ENCODE data around the gene TYW1B. TPM values are rescaled to one million over a fixed set of nuclear protein-coding genes. Genes with fewer than 3 reads are reported as not detected.
"Not testable (repeated sequence)": the region's sequence is repeated elsewhere in the genome, so short reads cannot be mapped to it uniquely, and the experiment has no call there.

TYW1B gene, protein sequence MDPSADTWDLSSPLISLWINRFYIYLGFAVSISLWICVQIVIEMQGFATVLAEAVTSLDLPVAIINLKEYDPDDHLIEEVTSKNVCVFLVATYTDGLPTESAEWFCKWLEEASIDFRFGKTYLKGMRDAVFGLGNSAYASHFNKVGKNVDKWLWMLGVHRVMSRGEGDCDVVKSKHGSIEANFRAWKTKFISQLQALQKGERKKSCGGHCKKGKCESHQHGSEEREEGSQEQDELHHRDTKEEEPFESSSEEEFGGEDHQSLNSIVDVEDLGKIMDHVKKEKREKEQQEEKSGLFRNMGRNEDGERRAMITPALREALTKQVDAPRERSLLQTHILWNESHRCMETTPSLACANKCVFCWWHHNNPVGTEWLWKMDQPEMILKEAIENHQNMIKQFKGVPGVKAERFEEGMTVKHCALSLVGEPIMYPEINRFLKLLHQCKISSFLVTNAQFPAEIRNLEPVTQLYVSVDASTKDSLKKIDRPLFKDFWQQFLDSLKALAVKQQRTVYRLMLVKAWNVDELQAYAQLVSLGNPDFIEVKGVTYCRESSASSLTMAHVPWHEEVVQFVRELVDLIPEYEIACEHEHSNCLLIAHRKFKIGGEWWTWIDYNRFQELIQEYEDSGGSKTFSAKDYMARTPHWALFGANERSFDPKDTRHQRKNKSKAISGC
- total RNA-seq = 1 to 10 TPM; 2.0 to 2.9 TPM

DNA sequence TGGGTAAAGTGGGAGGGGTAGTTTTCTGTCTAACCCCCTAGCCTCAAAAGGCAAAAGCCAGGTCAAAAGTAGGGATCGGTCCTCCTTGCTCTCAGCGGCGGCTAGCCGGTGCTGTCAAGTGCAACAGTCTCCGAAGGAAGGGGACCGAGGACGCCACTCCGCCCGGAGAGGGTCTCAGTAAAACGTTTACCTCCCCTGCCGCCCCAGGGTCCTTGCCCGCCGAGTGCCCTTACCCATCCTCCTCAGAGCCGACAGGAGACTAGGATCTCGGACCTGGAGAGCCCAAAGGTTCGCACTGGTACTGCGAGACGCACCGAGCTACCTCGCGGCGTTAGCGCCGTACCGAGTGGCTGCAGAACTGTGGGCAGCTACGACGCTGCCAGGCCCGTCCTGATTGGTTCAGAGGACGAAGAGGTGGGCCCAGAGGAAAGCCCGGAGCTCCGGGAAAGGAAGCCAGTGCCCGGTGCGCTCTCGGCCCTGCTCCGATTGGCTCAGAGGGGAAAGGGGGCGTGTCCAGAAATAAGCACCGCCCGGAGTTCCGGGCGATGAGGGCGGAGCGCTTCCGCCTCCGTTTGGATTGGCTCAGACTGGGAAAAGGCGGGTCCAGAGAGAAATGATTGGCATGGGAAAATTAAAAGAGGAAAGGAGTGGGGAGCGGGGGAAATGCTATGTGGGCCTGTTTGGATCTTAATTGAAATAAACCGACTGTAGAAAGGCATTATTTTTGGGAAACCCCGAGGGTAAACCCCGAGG, at the start of gene TYW1B:
Gene TYW1B (minus strand): TSS at position 362 of the 753 bp plus-strand sequence. CDS start 125 bp downstream, at position 237.
- H3K36me3 Mint-ChIP-seq (ENCODE audit: low read depth) = peaks cover 34% of the 10 kb centered on the region
- peak; percentile 94 for ATAC-seq (replicated peaks)
- not testable (repeated sequence) for H3K27me3 Mint-ChIP-seq, H3K9me3 Mint-ChIP-seq, H3K4me1 Mint-ChIP-seq
- peak within 1 kb of the TSS; percentile 87 for H3K4me3 Mint-ChIP-seq
- H3K27ac Mint-ChIP-seq = peak within 1 kb of the TSS; percentile 87

DNA sequence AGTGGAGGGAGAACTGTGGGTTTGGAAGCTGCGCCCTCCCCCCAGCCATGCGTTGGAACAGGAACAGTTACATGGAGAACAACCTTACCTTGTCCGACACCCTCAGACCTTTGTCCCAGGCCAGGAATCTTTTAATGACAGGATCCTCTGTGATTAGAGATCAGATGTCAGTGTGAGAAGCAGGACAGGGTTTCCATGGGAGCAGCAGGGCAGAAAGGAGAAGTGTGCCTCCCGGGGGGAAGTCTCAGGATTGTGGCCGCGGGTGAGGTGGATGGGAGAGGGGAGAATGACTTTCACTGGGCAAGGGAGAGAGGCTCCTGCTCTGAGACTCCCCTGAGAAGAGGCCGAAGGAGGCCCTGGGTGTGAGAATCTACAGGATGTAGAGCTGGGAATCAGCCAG, 39.6 kb upstream of the TYW1B start:
- not testable (repeated sequence) for H3K4me1 Mint-ChIP-seq; H3K27me3 Mint-ChIP-seq; ATAC-seq (replicated peaks); H3K27ac Mint-ChIP-seq; H3K4me3 Mint-ChIP-seq; H3K9me3 Mint-ChIP-seq; H3K36me3 Mint-ChIP-seq (ENCODE audit: low read depth)

DNA sequence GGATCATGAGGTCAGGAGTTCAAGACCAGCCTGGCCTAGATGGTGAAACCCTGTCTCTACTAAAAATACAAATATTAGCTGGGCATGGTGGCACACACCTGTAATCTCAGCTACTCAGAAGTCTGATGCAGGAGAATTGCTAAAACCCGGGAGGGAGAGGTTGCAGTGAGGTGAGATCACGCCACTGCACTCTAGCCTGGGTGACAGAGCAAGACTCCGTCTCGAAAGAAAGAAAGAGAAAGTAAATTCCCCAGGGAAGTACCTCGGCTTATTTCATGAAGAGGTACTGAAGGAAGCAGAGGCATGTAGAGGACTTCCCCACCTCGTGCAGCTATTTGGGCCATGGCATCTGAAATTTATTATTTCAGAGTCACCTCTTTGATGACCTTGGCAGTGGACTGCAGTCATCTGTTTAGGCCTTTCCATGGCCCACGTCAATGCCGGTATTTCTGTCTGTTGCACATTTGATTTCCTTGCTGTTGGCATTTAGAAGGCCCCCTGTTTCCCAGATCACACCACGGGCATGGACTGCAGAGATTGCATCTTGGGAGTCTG, 30.9 kb upstream of the TYW1B start:
- H3K27ac Mint-ChIP-seq = not testable (repeated sequence)

DNA sequence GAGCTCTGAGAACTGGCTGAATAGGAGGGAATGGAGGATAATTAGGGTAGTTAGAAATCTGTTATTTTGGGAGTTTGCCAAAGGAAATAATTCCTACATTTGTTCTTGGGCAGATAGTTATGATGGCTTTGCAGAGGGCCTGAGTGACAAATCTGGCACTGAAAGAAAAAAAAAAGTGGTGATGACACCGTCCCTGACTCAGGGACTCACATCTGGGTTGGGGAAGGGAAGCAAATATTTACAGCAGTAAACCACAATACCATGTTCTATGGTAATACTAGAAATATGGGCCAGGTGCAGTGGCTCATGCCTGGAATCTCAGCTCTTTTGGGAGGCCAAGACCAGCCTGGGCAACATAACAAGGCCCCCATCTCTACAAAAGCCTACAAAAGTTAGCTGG, 29.9 kb upstream of the TYW1B start:
- H3K27ac Mint-ChIP-seq; H3K27me3 Mint-ChIP-seq; H3K36me3 Mint-ChIP-seq (ENCODE audit: low read depth); H3K4me1 Mint-ChIP-seq; H3K4me3 Mint-ChIP-seq; H3K9me3 Mint-ChIP-seq: not testable (repeated sequence)
- ATAC-seq (replicated peaks) = peak; percentile 52

More for the DNA sequence above, 30.9 kb upstream of the TYW1B start:
- H3K4me3 Mint-ChIP-seq; ATAC-seq (replicated peaks); H3K4me1 Mint-ChIP-seq; H3K9me3 Mint-ChIP-seq; H3K27me3 Mint-ChIP-seq; H3K36me3 Mint-ChIP-seq (ENCODE audit: low read depth): not testable (repeated sequence)

DNA sequence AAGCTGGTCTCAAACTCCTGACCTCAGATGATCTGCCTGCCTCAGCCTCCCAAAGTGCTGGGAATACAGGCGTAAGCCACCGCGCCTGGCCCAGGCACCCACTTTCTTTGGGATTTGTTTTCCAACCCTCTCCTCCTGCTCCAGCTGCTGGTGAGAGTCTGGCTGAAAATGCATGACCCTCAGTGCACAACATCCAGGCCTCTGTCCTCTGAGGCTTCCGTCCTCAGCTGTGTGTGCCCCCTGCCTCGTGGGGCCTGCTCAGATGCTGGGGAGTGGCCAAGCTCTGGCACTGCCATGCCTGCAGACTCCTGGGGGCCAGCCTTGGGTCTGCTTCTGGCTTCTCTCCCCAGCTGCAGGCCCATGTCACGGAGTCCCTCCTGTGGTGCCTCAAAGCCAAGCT, 27.3 kb upstream of the TYW1B start:
- H3K36me3 Mint-ChIP-seq (ENCODE audit: low read depth); H3K27me3 Mint-ChIP-seq; ATAC-seq (replicated peaks); H3K9me3 Mint-ChIP-seq; H3K4me3 Mint-ChIP-seq; H3K4me1 Mint-ChIP-seq; H3K27ac Mint-ChIP-seq: not testable (repeated sequence)

DNA sequence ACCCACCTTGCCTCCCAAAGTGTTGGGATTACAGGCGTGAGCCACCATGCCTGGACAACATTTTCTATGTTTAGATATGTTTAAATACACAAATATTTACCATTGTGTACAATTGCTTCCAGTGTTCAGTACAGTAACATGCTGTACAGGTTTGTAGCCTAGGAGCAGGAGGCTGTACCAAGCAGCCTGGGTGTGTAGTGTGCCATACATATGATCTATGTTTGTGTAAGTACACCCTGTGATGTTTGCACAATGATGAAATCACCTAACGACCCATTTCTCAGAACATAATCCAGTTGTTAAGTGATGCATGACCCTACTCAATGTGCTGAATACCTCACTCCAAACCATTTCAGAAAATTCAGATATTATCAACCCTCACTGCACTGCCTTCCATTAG, 24.9 kb upstream of the TYW1B start:
- not testable (repeated sequence) for H3K9me3 Mint-ChIP-seq; ATAC-seq (replicated peaks); H3K36me3 Mint-ChIP-seq (ENCODE audit: low read depth); H3K27me3 Mint-ChIP-seq; H3K4me1 Mint-ChIP-seq; H3K4me3 Mint-ChIP-seq; H3K27ac Mint-ChIP-seq

DNA sequence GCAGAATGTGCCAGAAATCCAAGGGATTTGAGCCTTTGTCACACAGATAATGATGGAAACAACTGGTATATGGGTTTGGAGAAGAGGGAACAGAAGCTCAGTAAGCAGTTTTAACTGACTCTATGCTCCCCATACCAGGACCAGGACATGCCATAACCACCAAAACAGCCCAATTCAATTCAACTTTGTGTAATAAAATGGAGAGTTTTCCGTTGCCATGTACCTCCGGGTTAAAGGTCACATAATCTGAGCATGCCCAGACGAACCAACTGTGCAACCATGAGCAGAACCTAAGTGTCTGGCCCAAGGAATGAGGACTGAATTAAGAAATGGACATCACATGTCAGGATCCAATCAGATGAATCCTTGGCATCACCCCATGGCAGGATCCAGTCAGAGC, 22.7 kb upstream of the TYW1B start:
- not testable (repeated sequence) for ATAC-seq (replicated peaks); H3K4me3 Mint-ChIP-seq; H3K4me1 Mint-ChIP-seq; H3K27ac Mint-ChIP-seq; H3K9me3 Mint-ChIP-seq; H3K36me3 Mint-ChIP-seq (ENCODE audit: low read depth); H3K27me3 Mint-ChIP-seq

DNA sequence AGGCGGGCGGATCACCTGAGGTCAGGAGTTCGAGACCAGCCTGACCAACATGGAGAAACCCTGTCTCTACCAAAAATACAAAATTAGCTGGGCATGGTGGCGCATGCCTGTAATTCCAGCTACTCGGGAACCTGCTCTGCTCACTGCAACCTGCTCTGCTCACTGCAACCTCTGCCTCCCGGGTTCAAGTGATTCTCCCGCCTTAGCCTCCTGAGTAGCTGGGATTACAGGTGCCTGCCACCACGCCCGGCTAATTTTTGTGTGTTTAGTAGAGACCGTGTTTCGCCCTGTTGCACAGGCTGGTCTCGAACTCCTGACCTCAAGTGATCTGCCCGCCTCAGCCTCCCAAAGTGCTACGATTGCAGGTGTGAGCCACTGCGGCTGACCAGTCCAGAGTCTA, 16.1 kb upstream of the TYW1B start:
- not testable (repeated sequence) for H3K4me3 Mint-ChIP-seq; ATAC-seq (replicated peaks); H3K4me1 Mint-ChIP-seq; H3K27ac Mint-ChIP-seq; H3K27me3 Mint-ChIP-seq
- peaks cover 11% of the 10 kb centered on the region for H3K36me3 Mint-ChIP-seq (ENCODE audit: low read depth)
- H3K9me3 Mint-ChIP-seq = peaks cover 11% of the 10 kb centered on the region

DNA sequence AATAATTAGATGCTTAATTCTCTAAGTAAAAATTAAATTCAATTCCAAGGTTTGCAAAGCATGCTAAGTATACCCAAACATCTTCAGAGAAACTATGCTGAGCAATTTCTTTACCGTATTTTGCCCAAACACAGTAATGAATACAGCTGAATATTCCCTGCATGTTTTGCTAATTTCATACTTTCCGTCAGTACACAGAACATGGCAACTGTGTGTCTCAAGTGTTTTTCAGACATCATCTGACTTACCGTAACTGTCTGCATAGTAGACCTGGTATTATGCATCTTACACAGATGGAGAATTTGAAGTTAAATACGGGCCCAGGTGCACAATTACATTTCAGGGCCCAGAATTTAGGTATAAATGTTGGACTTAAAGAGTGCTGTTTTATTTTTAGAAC, 15.2 kb upstream of the TYW1B start:
- not testable (repeated sequence) for H3K27me3 Mint-ChIP-seq; H3K4me1 Mint-ChIP-seq; ATAC-seq (replicated peaks); H3K27ac Mint-ChIP-seq; H3K4me3 Mint-ChIP-seq
- Mint-ChIP-seq H3K36me3 (ENCODE audit: low read depth) (peaks cover 19% of the 10 kb centered on the region), H3K9me3 (peaks cover 11% of the 10 kb centered on the region)

DNA sequence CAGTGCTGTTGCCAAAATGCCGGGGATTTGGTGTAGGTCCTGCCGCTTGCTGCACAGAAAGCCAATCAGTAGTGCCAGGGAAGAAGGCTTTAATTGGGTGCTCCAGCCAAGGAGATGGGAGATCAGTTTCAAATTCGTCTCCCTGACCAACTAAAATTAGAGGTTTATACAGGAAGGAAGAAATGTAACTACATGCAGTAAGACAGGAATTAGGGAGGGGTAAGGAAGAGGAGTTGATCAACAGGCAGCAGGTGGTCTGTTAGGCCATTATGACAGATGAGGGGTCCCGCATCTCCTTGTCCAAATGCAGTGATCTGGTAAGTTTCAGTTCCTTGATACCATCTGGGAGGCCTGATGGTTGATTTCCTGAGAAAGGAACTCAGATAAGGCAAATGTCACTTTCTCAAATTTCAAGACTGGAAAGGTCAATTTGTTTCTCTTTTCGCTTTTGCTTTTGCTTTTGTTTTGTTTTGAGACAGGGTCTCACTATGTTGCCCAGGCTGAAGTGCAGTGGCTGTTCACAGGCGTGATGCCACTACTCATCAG, 13.0 kb upstream of the TYW1B start:
- H3K4me3 Mint-ChIP-seq; H3K27me3 Mint-ChIP-seq; H3K27ac Mint-ChIP-seq; ATAC-seq (replicated peaks); H3K4me1 Mint-ChIP-seq: not testable (repeated sequence)
- Mint-ChIP-seq H3K9me3 (peaks cover 11% of the 10 kb centered on the region), H3K36me3 (ENCODE audit: low read depth) (peaks cover 40% of the 10 kb centered on the region)

DNA sequence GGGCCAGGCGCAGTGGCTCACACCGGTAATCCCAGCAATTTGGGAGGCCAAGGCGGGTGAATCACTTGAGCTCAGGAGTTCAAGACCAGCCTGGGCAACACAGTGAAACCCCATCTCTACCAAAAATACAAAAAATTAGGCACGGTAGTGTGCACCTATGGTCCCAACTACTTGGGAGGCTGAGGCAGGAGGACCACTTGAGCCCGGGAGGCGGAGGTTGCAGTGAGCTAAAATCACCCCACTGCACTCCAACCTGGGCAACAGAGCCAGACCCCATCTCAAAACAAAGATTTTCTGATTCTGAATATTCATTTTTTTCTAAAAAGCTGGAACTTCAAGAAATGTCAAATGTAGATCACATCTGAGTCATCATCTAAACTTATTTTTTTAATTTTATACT, 10.3 kb upstream of the TYW1B start:
- H3K36me3 Mint-ChIP-seq (ENCODE audit: low read depth) = peaks cover 67% of the 10 kb centered on the region
- not testable (repeated sequence) for ATAC-seq (replicated peaks); H3K4me3 Mint-ChIP-seq; H3K27me3 Mint-ChIP-seq; H3K27ac Mint-ChIP-seq; H3K4me1 Mint-ChIP-seq
- peaks cover 11% of the 10 kb centered on the region for H3K9me3 Mint-ChIP-seq

DNA sequence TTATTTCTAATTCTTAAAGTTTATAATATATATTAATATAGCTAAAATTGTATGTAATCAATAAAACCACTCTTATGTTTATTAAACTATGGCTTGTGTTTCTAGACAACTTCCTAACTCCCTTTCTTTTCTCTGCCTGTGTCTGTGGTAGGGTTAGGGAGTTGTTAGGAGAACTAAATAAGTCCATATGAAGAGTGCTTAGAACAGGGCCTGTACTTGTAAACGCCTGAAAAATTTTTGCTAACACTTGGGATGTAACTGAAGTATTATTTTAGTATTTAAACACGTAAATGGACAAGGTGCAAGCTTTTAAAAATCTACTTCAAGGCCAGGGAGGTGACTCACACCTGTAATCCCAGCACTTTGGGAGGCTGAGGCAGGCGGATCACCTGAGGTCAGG, 9.3 kb upstream of the TYW1B start:
- peaks cover 77% of the 10 kb centered on the region for H3K36me3 Mint-ChIP-seq (ENCODE audit: low read depth)

DNA sequence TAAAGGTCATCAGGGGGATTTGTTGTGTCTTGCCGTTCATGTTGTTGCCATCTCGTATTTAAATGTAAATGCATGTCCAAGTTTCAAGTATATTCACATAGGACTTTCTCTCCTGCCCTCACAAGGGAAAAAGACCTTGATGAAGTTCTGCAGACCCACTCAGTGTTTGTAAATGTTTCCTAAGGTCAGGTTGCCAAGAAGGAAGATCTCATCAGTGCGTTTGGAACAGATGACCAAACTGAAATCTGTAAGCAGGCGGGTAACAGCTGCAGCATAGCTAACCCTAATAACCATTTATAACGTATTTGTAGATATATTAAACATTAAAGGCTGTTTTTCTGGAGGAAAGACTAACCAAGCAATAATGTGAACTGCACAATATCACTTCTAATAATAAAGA, 2.6 kb upstream of the TYW1B start:
- not testable (repeated sequence) for ATAC-seq (replicated peaks)

More for the DNA sequence above, 9.3 kb upstream of the TYW1B start:
- not testable (repeated sequence) for H3K4me3 Mint-ChIP-seq; H3K27me3 Mint-ChIP-seq; H3K27ac Mint-ChIP-seq; ATAC-seq (replicated peaks); H3K4me1 Mint-ChIP-seq
- H3K9me3 Mint-ChIP-seq = peaks cover 11% of the 10 kb centered on the region

DNA sequence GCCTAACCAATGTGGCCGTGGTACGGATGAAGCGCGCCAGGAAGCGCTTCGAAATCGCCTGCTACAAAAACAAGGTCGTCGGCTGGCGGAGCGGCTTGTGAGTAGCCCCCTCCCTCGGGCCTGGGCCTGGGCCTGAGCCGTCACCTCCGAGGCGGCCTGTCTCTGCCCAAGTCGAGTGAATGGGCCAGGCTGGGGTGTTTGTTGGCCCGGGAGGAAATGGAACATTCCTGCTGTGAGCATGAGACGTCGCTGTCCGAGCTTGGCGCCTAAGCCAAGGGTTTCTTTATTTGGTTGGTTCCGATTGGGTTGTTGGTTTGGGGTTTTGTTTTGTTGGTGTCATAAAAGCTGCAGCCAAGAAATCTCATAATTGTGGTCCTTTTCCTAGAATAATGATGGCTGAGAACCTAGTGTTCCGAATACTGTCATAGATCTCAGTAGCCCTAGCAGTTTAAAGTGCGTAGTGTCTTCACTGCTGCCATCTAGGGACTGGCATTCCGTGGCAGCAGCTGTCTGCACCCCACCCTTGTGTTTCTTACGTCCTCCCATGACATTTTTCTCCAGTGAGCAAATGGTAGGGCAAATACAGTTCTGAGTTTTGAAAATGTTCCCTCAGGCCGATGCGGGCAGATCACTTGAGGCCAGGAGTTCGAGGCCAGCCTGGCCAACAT, 1.8 kb upstream of the TYW1B start:
- Mint-ChIP-seq H3K36me3 (ENCODE audit: low read depth) (peaks cover 52% of the 10 kb centered on the region), H3K27ac (peak overlapping the region; percentile 87), H3K4me3 (peak overlapping the region; percentile 87)
- H3K9me3 Mint-ChIP-seq, H3K27me3 Mint-ChIP-seq, H3K4me1 Mint-ChIP-seq: not testable (repeated sequence)
- ATAC-seq (replicated peaks) = peak; percentile 30

More for the DNA sequence above, 2.6 kb upstream of the TYW1B start:
- peaks cover 60% of the 10 kb centered on the region for H3K36me3 Mint-ChIP-seq (ENCODE audit: low read depth)
- H3K4me1 Mint-ChIP-seq, H3K9me3 Mint-ChIP-seq, H3K27me3 Mint-ChIP-seq: not testable (repeated sequence)
- H3K27ac Mint-ChIP-seq = peak overlapping the region; percentile 87
- H3K4me3 Mint-ChIP-seq = peak overlapping the region; percentile 87
